Mammary epithelial cell (primary cell): Measurements from ENCODE around the gene IL10.

Experiments used
- EZH2 ChIP-seq: IDR thresholded peaks from 2 replicates; pipeline ENCODE4 v1.6.1; 2012; ENCODE audit warnings: low read length, inconsistent platforms, borderline replicate concordance
- TF ChIP-seq, protein P1 (sequence below), 2 donors: IDR thresholded peaks in 1 of 2; conservative IDR thresholded peaks in 1 of 2; 2 replicates each; pipeline ENCODE4 v1.5.1; 2011 to 2012; ENCODE audit warnings: inconsistent platforms in 2 of 2, low read length in 2 of 2, mild to moderate bottlenecking in 2 of 2, control low read depth in 1 of 2, low read depth in 1 of 2; ENCODE audit not compliant: insufficient read depth in 1 of 2; ENCODE audit errors: extremely low read depth in 1 of 2

DNA sequence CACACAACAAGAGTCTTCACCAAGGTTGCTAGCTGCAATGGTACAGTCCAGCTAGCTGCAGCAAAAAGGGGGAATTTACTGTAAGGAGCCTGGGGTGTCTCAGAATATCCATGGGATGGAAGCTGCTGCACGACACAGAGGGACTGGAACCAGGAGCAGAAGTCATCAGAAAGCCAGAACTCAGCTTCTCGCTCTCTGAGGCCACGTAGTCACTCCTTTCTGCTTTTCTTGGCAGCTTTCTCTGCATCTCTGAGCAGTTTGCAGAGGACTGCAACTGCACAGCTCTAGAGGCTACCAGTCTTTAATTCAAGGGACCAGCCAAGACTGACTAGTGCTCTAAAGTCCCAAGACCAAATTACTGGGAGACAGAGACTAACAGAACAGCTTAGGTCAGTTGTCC, 27.0 kb upstream of the IL10 start:
- TF ChIP-seq, protein P1, sequence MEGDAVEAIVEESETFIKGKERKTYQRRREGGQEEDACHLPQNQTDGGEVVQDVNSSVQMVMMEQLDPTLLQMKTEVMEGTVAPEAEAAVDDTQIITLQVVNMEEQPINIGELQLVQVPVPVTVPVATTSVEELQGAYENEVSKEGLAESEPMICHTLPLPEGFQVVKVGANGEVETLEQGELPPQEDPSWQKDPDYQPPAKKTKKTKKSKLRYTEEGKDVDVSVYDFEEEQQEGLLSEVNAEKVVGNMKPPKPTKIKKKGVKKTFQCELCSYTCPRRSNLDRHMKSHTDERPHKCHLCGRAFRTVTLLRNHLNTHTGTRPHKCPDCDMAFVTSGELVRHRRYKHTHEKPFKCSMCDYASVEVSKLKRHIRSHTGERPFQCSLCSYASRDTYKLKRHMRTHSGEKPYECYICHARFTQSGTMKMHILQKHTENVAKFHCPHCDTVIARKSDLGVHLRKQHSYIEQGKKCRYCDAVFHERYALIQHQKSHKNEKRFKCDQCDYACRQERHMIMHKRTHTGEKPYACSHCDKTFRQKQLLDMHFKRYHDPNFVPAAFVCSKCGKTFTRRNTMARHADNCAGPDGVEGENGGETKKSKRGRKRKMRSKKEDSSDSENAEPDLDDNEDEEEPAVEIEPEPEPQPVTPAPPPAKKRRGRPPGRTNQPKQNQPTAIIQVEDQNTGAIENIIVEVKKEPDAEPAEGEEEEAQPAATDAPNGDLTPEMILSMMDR (conservative IDR thresholded peaks at IDR 0.05 in 1 of 2, IDR thresholded peaks at IDR 0.05 in 1 of 2; ENCODE audit: extremely low read depth in 1 of 2, insufficient read depth in 1 of 2, low read depth in 1 of 2, low read length in 2 of 2): no peak
- TF ChIP-seq EZH2: no peak
